Right forelimb (tissue), 1 donor: ENCODE data around the gene IPO13.

Source experiments
- DNase-seq: peaks from one replicate; pipeline ENCODE4 v3.0.0-alpha.2; 2018

The IPO13 gene

GRCh38 chr1:43952731-43953346 lies 6.1 kb downstream of the IPO13 start:
- DNase-seq, result no peak

GRCh38 chr1:43953361-43953760 lies 6.6 kb downstream of the IPO13 start:
- no peak for DNase-seq

- DNase-seq, result no peak
Measured at GRCh38 chr1:43954036-43954435, 7.3 kb downstream of the IPO13 start.

GRCh38 chr1:43956234-43956633 lies 9.5 kb downstream of the IPO13 start:
- no peak for DNase-seq

GRCh38 chr1:43957407-43958040 lies 10.8 kb downstream of the IPO13 start:
- DNase-seq, result no peak

GRCh38 chr1:43958351-43959255 lies 11.9 kb downstream of the IPO13 start:
- DNase-seq, result no peak

GRCh38 chr1:43960798-43961197 lies 14.0 kb downstream of the IPO13 start:
- DNase-seq, result no peak

GRCh38 chr1:43961692-43962091 lies 14.9 kb downstream of the IPO13 start:
- DNase-seq, result no peak

GRCh38 chr1:43962324-43962723 lies 15.6 kb downstream of the IPO13 start:
- DNase-seq, result no peak

GRCh38 chr1:43963006-43963405 lies 16.3 kb downstream of the IPO13 start:
- DNase-seq, result no peak

- DNase-seq, result no peak
Measured at GRCh38 chr1:43963890-43964289, 17.1 kb downstream of the IPO13 start.

- no peak for DNase-seq
Measured at GRCh38 chr1:43965316-43965715, 18.6 kb downstream of the IPO13 start.

GRCh38 chr1:43968348-43968948 lies 21.7 kb downstream of the IPO13 start:
- DNase-seq, result no peak

- DNase-seq, result no peak
Measured at GRCh38 chr1:43969416-43969745, 22.6 kb downstream of the IPO13 start.

GRCh38 chr1:43969746-43970466 lies 23.2 kb downstream of the IPO13 start, which contains the start of gene DPH2:
Gene DPH2 (plus strand): TSS chr1:43970010. CDS start chr1:43970176, 166 bp downstream.
- DNase-seq, result peak; percentile 96

GRCh38 chr1:43970502-43970901 lies 23.8 kb downstream of the IPO13 start:
- DNase-seq, result no peak

- DNase-seq, result no peak
Measured at GRCh38 chr1:43970911-43971310, 24.2 kb downstream of the IPO13 start.

GRCh38 chr1:43971336-43971980 lies 24.7 kb downstream of the IPO13 start:
- DNase-seq, result no peak

- DNase-seq, result no peak
Measured at GRCh38 chr1:43973981-43974442, 27.3 kb downstream of the IPO13 start.

- peak; percentile 97 for DNase-seq
Measured at GRCh38 chr1:43974443-43975248, 27.9 kb downstream of the IPO13 start, which contains the start of gene ATP6V0B. Gene ATP6V0B (plus strand): TSS chr1:43974960. CDS start chr1:43975041, 81 bp downstream.
